AG09319 (cell line): ENCODE data around the gene CNTN4.

ENCODE experiments used
- DNase-seq: peaks from one replicate; pipeline ENCODE4 v3.0.0-alpha.2; 2010; ENCODE audit warnings: low read depth; ENCODE audit errors: extremely low read depth
- TF ChIP-seq, protein P1 (sequence below): IDR thresholded peaks from 2 replicates; pipeline ENCODE4 v1.5.1; 2011; ENCODE audit warnings: low read depth, mild to moderate bottlenecking, inconsistent platforms, low read length, moderate library complexity

Gene CNTN4

GRCh38 chr3:2544718-2545117, 446.1 kb downstream of the CNTN4 start:
- TF ChIP-seq, protein P1, sequence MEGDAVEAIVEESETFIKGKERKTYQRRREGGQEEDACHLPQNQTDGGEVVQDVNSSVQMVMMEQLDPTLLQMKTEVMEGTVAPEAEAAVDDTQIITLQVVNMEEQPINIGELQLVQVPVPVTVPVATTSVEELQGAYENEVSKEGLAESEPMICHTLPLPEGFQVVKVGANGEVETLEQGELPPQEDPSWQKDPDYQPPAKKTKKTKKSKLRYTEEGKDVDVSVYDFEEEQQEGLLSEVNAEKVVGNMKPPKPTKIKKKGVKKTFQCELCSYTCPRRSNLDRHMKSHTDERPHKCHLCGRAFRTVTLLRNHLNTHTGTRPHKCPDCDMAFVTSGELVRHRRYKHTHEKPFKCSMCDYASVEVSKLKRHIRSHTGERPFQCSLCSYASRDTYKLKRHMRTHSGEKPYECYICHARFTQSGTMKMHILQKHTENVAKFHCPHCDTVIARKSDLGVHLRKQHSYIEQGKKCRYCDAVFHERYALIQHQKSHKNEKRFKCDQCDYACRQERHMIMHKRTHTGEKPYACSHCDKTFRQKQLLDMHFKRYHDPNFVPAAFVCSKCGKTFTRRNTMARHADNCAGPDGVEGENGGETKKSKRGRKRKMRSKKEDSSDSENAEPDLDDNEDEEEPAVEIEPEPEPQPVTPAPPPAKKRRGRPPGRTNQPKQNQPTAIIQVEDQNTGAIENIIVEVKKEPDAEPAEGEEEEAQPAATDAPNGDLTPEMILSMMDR = no peak
- no peak for DNase-seq

GRCh38 chr3:2547049-2547448, 448.4 kb downstream of the CNTN4 start:
- TF ChIP-seq, protein P1 = no peak
- DNase-seq = no peak

DNA sequence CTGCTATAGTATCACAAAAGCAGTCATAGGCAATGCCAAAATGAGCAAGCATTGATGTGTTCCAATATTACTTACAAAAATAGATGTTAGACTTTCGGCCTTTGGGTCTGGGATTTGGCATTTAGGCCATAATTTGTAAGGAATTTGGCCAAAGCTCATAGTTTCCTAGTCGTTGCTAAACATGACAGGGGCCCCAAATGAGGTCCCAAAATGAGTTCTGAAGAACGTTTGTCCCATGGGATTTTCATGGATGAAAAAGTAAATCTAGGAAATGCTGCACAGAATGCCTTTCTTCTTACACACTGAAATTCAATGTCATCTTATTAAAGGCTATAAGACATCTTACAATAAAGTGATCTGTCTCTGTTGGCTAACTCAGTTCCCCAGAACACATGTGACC, 456.0 kb downstream of the CNTN4 start:
- DNase-seq = no peak
- TF ChIP-seq, protein P1 = no peak

- TF ChIP-seq, protein P1 = no peak
These were observed 460.1 kb downstream of the CNTN4 start for GRCh38 chr3:2558796-2559195.

GRCh38 chr3:2567451-2567850, 468.8 kb downstream of the CNTN4 start:
- TF ChIP-seq, protein P1 = no peak
- DNase-seq = no peak

More at GRCh38 chr3:2558796-2559195, 460.1 kb downstream of the CNTN4 start:
- no peak for DNase-seq

DNA sequence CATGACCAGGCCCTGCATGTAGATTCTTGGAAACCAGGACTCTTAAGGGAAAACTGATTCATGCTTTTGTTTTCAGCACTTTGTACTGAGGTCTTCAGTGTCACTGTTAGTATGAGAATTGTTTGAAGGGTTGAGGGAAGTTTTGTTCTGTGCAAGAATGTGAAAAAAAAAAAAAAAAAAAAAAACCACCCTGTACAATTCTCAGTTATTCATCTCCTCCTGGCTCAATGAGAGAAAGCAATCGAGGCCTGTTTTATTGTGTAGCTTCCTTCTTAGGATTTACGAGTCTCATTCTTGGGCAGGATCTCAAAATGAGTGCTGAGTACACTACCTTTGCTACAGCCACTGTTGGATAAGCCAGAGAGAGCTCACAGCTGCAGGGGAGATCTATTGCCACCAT, 469.5 kb downstream of the CNTN4 start:
- DNase-seq = no peak
- TF ChIP-seq, protein P1 = no peak

DNA sequence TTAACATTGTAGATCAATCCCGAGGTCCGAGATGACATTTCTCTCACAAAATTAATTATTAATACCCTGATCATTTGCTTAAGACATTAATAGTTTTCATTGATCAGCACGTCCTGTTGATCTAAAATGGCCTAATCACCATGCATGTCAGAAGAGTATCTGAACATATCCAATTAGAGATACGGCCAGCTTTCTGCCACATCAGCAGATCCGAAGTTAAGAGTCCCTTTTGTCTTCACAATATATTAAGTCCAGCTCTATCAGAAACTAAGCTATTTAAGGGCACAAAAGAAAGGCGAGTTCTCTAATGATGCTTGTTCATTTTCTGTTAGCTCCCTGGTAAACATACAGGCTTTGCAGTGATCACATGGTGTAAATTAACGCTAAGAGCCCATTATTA, 470.3 kb downstream of the CNTN4 start:
- TF ChIP-seq, protein P1 = no peak
- no peak for DNase-seq
